ENCODE measurements around the gene COMMD1.

DNA sequence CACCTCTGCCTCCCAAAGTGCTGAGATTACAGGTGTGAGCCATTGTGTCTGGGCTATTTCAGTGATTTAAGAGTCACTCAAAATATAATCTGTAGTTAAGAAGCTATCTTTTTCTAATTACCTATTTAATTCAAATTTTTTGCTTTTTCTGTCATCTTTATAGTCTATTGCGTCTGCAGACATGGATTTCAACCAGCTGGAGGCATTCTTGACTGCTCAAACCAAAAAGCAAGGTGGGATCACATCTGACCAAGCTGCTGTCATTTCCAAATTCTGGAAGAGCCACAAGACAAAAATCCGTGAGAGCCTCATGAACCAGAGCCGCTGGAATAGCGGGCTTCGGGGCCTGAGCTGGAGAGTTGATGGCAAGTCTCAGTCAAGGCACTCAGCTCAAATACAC is 95.1 kb downstream of the COMMD1 start:
- TF ChIP-seq ZNF114 (CRISPR knock-in tag; IDR thresholded peaks at IDR 0.05) = no peak
- TF ChIP-seq, protein P1, sequence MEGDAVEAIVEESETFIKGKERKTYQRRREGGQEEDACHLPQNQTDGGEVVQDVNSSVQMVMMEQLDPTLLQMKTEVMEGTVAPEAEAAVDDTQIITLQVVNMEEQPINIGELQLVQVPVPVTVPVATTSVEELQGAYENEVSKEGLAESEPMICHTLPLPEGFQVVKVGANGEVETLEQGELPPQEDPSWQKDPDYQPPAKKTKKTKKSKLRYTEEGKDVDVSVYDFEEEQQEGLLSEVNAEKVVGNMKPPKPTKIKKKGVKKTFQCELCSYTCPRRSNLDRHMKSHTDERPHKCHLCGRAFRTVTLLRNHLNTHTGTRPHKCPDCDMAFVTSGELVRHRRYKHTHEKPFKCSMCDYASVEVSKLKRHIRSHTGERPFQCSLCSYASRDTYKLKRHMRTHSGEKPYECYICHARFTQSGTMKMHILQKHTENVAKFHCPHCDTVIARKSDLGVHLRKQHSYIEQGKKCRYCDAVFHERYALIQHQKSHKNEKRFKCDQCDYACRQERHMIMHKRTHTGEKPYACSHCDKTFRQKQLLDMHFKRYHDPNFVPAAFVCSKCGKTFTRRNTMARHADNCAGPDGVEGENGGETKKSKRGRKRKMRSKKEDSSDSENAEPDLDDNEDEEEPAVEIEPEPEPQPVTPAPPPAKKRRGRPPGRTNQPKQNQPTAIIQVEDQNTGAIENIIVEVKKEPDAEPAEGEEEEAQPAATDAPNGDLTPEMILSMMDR (conservative IDR thresholded peaks at IDR 0.05; ENCODE audit: low read depth in 2 of 2) = peak in 1 of 2 experiments; percentile 45; a peak in 3 of 4 replicates

Data from GM23338 (cell line).